Left kidney (tissue), 2 donors: Measurements from ENCODE around the gene TAS2R16. TPM values are rescaled to one million over a fixed set of nuclear protein-coding genes. Genes with fewer than 3 reads are reported as not detected.
"Not testable (repeated sequence)": the region's sequence is repeated elsewhere in the genome, so short reads cannot be mapped to it uniquely, and the experiment has no call there.

Experiments used
- DNase-seq: peaks from one replicate; pipeline ENCODE4 v3.0.0-alpha.2; 2013
- polyA plus RNA-seq: library from polyadenylated mRNA; unstranded; fragments of 120-200 nt; gene quantifications from one replicate; pipeline ENCODE4 v1.2.1, GENCODE V29; 2013; ENCODE audit not compliant: insufficient read length

TAS2R16 gene
- polyA plus RNA-seq, 1 donor: not detected

- no peak for DNase-seq
These were observed 23.4 kb downstream of the TAS2R16 start for GRCh38 chr7:122972056-122972455.

GRCh38 chr7:122970740-122971725 lies 24.5 kb downstream of the TAS2R16 start:
- DNase-seq: no peak

- no peak for DNase-seq
These were observed 27.1 kb downstream of the TAS2R16 start for GRCh38 chr7:122968389-122968788.

DNA sequence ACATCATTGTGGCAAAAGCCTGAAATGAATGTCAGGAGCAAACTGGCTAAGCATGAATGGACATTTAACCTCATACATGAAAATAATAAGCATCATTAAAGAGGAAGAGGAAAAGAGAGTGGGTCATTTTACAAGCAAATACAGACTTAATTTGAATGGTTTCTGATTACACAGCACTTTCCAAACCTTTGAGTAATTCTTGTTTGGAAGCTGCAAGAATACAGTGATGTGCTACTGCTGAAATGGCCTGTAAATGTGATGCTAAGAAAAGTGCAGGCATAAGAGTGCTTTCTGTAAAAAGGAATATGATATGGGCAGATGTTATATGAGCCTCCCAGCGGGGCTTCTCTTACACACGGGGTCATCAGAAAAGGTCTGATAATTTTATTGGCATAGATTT lies 30.2 kb downstream of the TAS2R16 start:
- DNase-seq: peak; percentile 1

GRCh38 chr7:122953678-122954077 lies 41.8 kb downstream of the TAS2R16 start:
- DNase-seq: not testable (repeated sequence)

- no peak for DNase-seq
These were observed 44.5 kb downstream of the TAS2R16 start for GRCh38 chr7:122951006-122951405.

GRCh38 chr7:122949186-122949585 lies 46.3 kb downstream of the TAS2R16 start:
- no peak for DNase-seq

Other genes with a start within 250 kb of the TAS2R16 start
- gene CADPS2, start 109.2 kb downstream of the TAS2R16 start, polyA plus RNA-seq: 51.3 TPM
- gene SLC13A1, start 204.3 kb upstream of the TAS2R16 start, polyA plus RNA-seq: 33.5 TPM